Skeletal muscle tissue (tissue), 4 donors: ENCODE measurements around the gene SDHA. TPM values are rescaled to one million over a fixed set of nuclear protein-coding genes. Genes with fewer than 3 reads are reported as not detected.
"Not testable (repeated sequence)": the region's sequence is repeated elsewhere in the genome, so short reads cannot be mapped to it uniquely, and the experiment has no call there.

Source experiments
- H3K27ac ChIP-seq: one replicate; pipeline ENCODE4 v1.7.0; 2013; ENCODE audit warnings: mild to moderate bottlenecking, low read depth, low read length, inconsistent platforms
- H3K27me3 ChIP-seq, 3 donors: one replicate each; pipeline ENCODE4 v1.7.0; 2013; ENCODE audit warnings: low read length in 3 of 3; ENCODE audit not compliant: control insufficient read depth in 3 of 3, insufficient read depth in 3 of 3
- H3K36me3 ChIP-seq, 3 donors: one replicate each; pipeline ENCODE4 v1.7.0; 2013; ENCODE audit warnings: low read length in 3 of 3; ENCODE audit not compliant: control insufficient read depth in 3 of 3, insufficient read depth in 3 of 3
- H3K4me1 ChIP-seq, 3 donors: one replicate each; pipeline ENCODE4 v1.7.0; 2013; ENCODE audit warnings: low read length in 3 of 3, mild to moderate bottlenecking in 3 of 3; ENCODE audit not compliant: control insufficient read depth in 3 of 3, insufficient read depth in 3 of 3
- H3K4me3 ChIP-seq, 3 donors: one replicate each; pipeline ENCODE4 v1.7.0; 2013; ENCODE audit warnings: low read length in 3 of 3
- H3K9ac ChIP-seq, 3 donors: one replicate each; pipeline ENCODE4 v1.7.0; 2013; ENCODE audit warnings: low read length in 3 of 3, mild to moderate bottlenecking in 3 of 3, moderate library complexity in 2 of 3, low read depth in 1 of 3
- H3K9me3 ChIP-seq, 3 donors: one replicate each; pipeline ENCODE4 v1.7.0; 2013; ENCODE audit warnings: low read length in 3 of 3; ENCODE audit not compliant: control insufficient read depth in 3 of 3
- total RNA-seq: library from RNA; depleted of rRNA; stranded (reverse); fragments of >200 nt; gene quantifications from one replicate; pipeline ENCODE4 v1.2.3, GENCODE V29; 2014
- donor health status: Osteomylitis.

Gene SDHA
- total RNA-seq, 1 donor from 2014 or later, result 98.6 TPM

- H3K4me1 ChIP-seq, result peaks cover 3 to 4% (median 4%) of the 10 kb centered on the region in 3 donors
- no peak overlapping the region for H3K27ac ChIP-seq
- no peaks in the 10 kb centered on the region for H3K9me3 ChIP-seq
- H3K4me3 ChIP-seq, result no peak overlapping the region
- H3K9ac ChIP-seq, result no peak overlapping the region
- H3K27me3 ChIP-seq, result no peaks in the 10 kb centered on the region
- peaks cover 15 to 20% (median 18%) of the 10 kb centered on the region in 3 donors for H3K36me3 ChIP-seq
Measured at GRCh38 chr5:302966-303365, 84.8 kb downstream of the SDHA start.

GRCh38 chr5:303741-304140, 85.6 kb downstream of the SDHA start:
- peaks cover 18 to 20% (median 18%) of the 10 kb centered on the region in 3 donors for H3K36me3 ChIP-seq
- not testable (repeated sequence) for H3K9ac ChIP-seq, H3K27me3 ChIP-seq, H3K9me3 ChIP-seq, H3K4me1 ChIP-seq, H3K27ac ChIP-seq, H3K4me3 ChIP-seq

DNA sequence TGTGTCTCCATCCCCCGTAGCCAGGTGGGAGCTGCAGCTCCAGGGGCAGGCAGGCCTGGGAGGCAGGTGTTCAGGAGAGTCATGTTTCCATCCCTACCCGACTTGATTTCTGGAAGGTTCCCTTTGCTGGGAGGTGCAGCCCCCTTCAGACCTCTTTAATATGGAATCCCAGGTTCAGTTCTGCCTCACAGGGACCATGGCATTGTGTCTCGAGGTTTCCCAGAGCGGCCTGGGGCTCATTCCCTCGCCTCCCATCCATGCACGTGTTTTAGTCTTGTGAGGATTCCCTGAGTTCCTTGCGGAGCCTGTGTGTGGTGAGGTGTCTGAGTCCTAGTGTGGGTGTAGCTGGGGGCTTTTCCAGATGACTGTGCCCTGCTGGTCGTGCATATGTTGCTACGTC, 86.9 kb downstream of the SDHA start:
- Histone ChIP-seq H3K9me3 (no peaks in the 10 kb centered on the region), H3K36me3 (peaks cover 18 to 22% (median 22%) of the 10 kb centered on the region in 3 donors), H3K4me1 (peaks cover 7 to 13% (median 10%) of the 10 kb centered on the region in 3 donors), H3K4me3 (no peak overlapping the region), H3K27me3 (no peaks in the 10 kb centered on the region), H3K9ac (no peak overlapping the region), H3K27ac (no peak overlapping the region)

GRCh38 chr5:305459-305858, 87.3 kb downstream of the SDHA start:
- Histone ChIP-seq H3K27ac (no peak overlapping the region), H3K9me3 (no peaks in the 10 kb centered on the region), H3K36me3 (peaks cover 18 to 26% (median 23%) of the 10 kb centered on the region in 3 donors), H3K4me3 (no peak overlapping the region), H3K9ac (no peak overlapping the region), H3K4me1 (peaks cover 7 to 17% (median 10%) of the 10 kb centered on the region in 3 donors), H3K27me3 (no peaks in the 10 kb centered on the region)

DNA sequence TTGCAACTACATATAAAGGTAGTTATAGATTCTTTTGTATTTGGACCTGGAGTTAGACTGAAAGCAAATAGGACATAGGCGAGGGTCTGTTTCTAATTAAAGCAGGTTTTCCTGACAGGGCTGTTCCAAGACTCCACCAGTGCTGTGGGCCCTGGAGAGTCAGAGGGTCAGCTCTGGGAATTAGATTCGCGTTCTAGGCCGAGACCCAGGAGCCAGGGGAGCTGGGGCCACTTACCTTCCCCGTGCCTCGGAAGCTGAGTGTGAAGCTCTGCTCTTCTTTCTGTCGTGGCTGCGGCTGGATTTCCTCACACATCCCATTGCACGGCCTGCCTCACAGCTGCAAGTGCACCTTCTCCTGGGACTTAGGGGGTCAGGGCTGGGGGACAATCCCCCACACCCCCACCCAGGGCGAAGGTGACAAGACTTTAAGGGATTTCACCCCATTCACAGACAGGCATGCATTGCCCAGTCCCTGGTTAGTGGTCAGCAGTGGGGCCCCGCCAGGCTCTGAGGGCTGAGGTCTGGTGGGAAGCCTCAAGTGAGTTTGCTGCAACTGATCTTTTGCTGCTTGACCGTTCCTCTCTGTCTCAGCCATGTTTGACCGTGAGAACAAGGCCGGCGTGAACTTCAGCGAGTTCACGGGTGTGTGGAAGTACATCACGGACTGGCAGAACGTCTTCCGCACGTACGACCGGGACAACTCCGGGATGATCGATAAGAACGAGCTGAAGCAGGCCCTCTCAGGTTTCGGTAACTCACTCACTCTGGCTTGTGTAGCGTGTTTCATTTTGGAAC, 88.1 kb downstream of the SDHA start:
- H3K36me3 ChIP-seq, result peaks cover 22 to 31% (median 27%) of the 10 kb centered on the region in 3 donors
- H3K9ac ChIP-seq, result no peak overlapping the region
- H3K4me1 ChIP-seq, result peaks cover 7 to 18% (median 10%) of the 10 kb centered on the region in 3 donors
- H3K4me3 ChIP-seq, result no peak overlapping the region
- no peaks in the 10 kb centered on the region for H3K27me3 ChIP-seq
- no peaks in the 10 kb centered on the region for H3K9me3 ChIP-seq
- no peak overlapping the region for H3K27ac ChIP-seq

Other genes with a start within 250 kb of the SDHA start
- gene PLEKHG4B, start 126.2 kb upstream of the SDHA start, total RNA-seq, result 0.52 TPM
- 19.3 TPM for gene LRRC14B, start 26.8 kb upstream of the SDHA start, total RNA-seq
- gene CCDC127, start 167 bp upstream of the SDHA start, total RNA-seq, result 6.3 TPM
- gene PDCD6, start 53.3 kb downstream of the SDHA start, total RNA-seq, result 42.3 TPM
- gene AHRR, start 103.4 kb downstream of the SDHA start, total RNA-seq, result 1.0 TPM
- gene EXOC3, start 224.9 kb downstream of the SDHA start, total RNA-seq, result 29.2 TPM